Central memory CD8-positive, alpha-beta T cell (primary cell): ENCODE measurements around the gene NOS1.

Experiments used
- ATAC-seq: fragments of 150-1000 bp; cut with Tn5 transposase; replicated peaks from 2 replicates; pipeline ENCODE4 v1.10.0; 2022; ENCODE audit warnings: mild to moderate bottlenecking, moderate FRiP score, moderate number of reproducible peaks; ENCODE audit not compliant: poor library complexity, severe bottlenecking; ENCODE audit errors: extremely low read depth
- DNase-seq, 2 donors: peaks; one replicate each; pipeline ENCODE4 v3.0.0; 2021; ENCODE audit warnings: low spot score in 2 of 2
- H3K27ac Mint-ChIP-seq: one replicate; pipeline ENCODE4 v1.8.0; 2022; ENCODE audit warnings: low read depth, mild to moderate bottlenecking, moderate library complexity, mixed read lengths
- H3K27me3 Mint-ChIP-seq: one replicate; pipeline ENCODE4 v1.8.0; 2022; ENCODE audit warnings: mixed read lengths
- H3K36me3 Mint-ChIP-seq: one replicate; pipeline ENCODE4 v1.8.0; 2022; ENCODE audit warnings: mild to moderate bottlenecking, moderate library complexity, mixed read lengths; ENCODE audit not compliant: insufficient read depth
- H3K4me1 Mint-ChIP-seq: one replicate; pipeline ENCODE4 v1.8.0; 2022; ENCODE audit warnings: mixed read lengths
- H3K4me3 Mint-ChIP-seq: one replicate; pipeline ENCODE4 v1.8.0; 2022; ENCODE audit warnings: mild to moderate bottlenecking, moderate library complexity, mixed read lengths
- H3K9me3 Mint-ChIP-seq: one replicate; pipeline ENCODE4 v1.8.0; 2022; ENCODE audit warnings: mixed read lengths

The NOS1 gene

GRCh38 chr12:117339104-117339503, 22.3 kb downstream of the NOS1 start:
- Mint-ChIP-seq H3K4me1 (no peaks in the 10 kb centered on the region), H3K9me3 (peaks cover 10% of the 10 kb centered on the region), H3K27me3 (peaks cover 20% of the 10 kb centered on the region), H3K4me3 (no peak overlapping the region), H3K36me3 (no peaks in the 10 kb centered on the region), H3K27ac (no peak overlapping the region)
- DNase-seq (no peak), ATAC-seq (no peak)

- no peak for DNase-seq
- no peaks in the 10 kb centered on the region for H3K4me1 Mint-ChIP-seq
- H3K9me3 Mint-ChIP-seq, result no peaks in the 10 kb centered on the region
- H3K36me3 Mint-ChIP-seq, result no peaks in the 10 kb centered on the region
- H3K27me3 Mint-ChIP-seq, result peaks cover 34% of the 10 kb centered on the region
- ATAC-seq, result no peak
- H3K4me3 Mint-ChIP-seq, result no peak overlapping the region
- H3K27ac Mint-ChIP-seq, result no peak overlapping the region
These were observed 26.4 kb downstream of the NOS1 start for GRCh38 chr12:117334855-117335587.

GRCh38 chr12:117334051-117334450, 27.4 kb downstream of the NOS1 start:
- Mint-ChIP-seq H3K27me3 (peaks cover 34% of the 10 kb centered on the region), H3K27ac (no peak overlapping the region), H3K9me3 (no peaks in the 10 kb centered on the region), H3K4me1 (no peaks in the 10 kb centered on the region), H3K36me3 (no peaks in the 10 kb centered on the region), H3K4me3 (no peak overlapping the region)
- ATAC-seq, result no peak
- DNase-seq, result no peak

- no peaks in the 10 kb centered on the region for H3K9me3 Mint-ChIP-seq
- H3K36me3 Mint-ChIP-seq, result no peaks in the 10 kb centered on the region
- DNase-seq (no peak), ATAC-seq (no peak)
- H3K27ac Mint-ChIP-seq, result no peak overlapping the region
- peaks cover 34% of the 10 kb centered on the region for H3K27me3 Mint-ChIP-seq
- H3K4me1 Mint-ChIP-seq, result no peaks in the 10 kb centered on the region
- no peak overlapping the region for H3K4me3 Mint-ChIP-seq
These were observed 28.0 kb downstream of the NOS1 start for GRCh38 chr12:117333331-117333881.

GRCh38 chr12:117331691-117332090, 29.7 kb downstream of the NOS1 start:
- no peaks in the 10 kb centered on the region for H3K9me3 Mint-ChIP-seq
- ATAC-seq, result no peak
- H3K4me1 Mint-ChIP-seq, result no peaks in the 10 kb centered on the region
- no peaks in the 10 kb centered on the region for H3K36me3 Mint-ChIP-seq
- peaks cover 34% of the 10 kb centered on the region for H3K27me3 Mint-ChIP-seq
- DNase-seq, result no peak
- H3K4me3 Mint-ChIP-seq, result no peak overlapping the region
- H3K27ac Mint-ChIP-seq, result no peak overlapping the region

GRCh38 chr12:117330441-117331113, 30.8 kb downstream of the NOS1 start:
- Mint-ChIP-seq H3K27ac (no peak overlapping the region), H3K4me3 (no peak overlapping the region), H3K36me3 (no peaks in the 10 kb centered on the region), H3K4me1 (no peaks in the 10 kb centered on the region), H3K27me3 (peaks cover 34% of the 10 kb centered on the region), H3K9me3 (no peaks in the 10 kb centered on the region)
- DNase-seq (no peak), ATAC-seq (no peak)

- no peak for DNase-seq
- no peak overlapping the region for H3K27ac Mint-ChIP-seq
- peaks cover 30% of the 10 kb centered on the region for H3K27me3 Mint-ChIP-seq
- H3K9me3 Mint-ChIP-seq, result no peaks in the 10 kb centered on the region
- no peak overlapping the region for H3K4me3 Mint-ChIP-seq
- no peaks in the 10 kb centered on the region for H3K4me1 Mint-ChIP-seq
- ATAC-seq, result no peak
- H3K36me3 Mint-ChIP-seq, result no peaks in the 10 kb centered on the region
These were observed 31.7 kb downstream of the NOS1 start for GRCh38 chr12:117329756-117330155.

GRCh38 chr12:117328556-117329100, 32.8 kb downstream of the NOS1 start:
- ATAC-seq, result no peak
- Mint-ChIP-seq H3K4me3 (no peak overlapping the region), H3K4me1 (no peaks in the 10 kb centered on the region), H3K9me3 (no peaks in the 10 kb centered on the region), H3K36me3 (no peaks in the 10 kb centered on the region), H3K27ac (no peak overlapping the region), H3K27me3 (peaks cover 19% of the 10 kb centered on the region)
- no peak for DNase-seq

GRCh38 chr12:117322428-117322827, 39.0 kb downstream of the NOS1 start:
- no peak for ATAC-seq
- no peak for DNase-seq
- H3K9me3 Mint-ChIP-seq, result no peaks in the 10 kb centered on the region
- H3K36me3 Mint-ChIP-seq, result peaks cover 3% of the 10 kb centered on the region
- no peak overlapping the region for H3K27ac Mint-ChIP-seq
- no peaks in the 10 kb centered on the region for H3K4me1 Mint-ChIP-seq
- no peaks in the 10 kb centered on the region for H3K27me3 Mint-ChIP-seq
- no peak overlapping the region for H3K4me3 Mint-ChIP-seq

- DNase-seq (no peak), ATAC-seq (no peak)
- no peak overlapping the region for H3K27ac Mint-ChIP-seq
- peaks cover 3% of the 10 kb centered on the region for H3K36me3 Mint-ChIP-seq
- H3K27me3 Mint-ChIP-seq, result no peaks in the 10 kb centered on the region
- no peaks in the 10 kb centered on the region for H3K9me3 Mint-ChIP-seq
- H3K4me3 Mint-ChIP-seq, result no peak overlapping the region
- no peaks in the 10 kb centered on the region for H3K4me1 Mint-ChIP-seq
These were observed 39.9 kb downstream of the NOS1 start for GRCh38 chr12:117321572-117321971.

GRCh38 chr12:117318591-117318990, 42.8 kb downstream of the NOS1 start:
- H3K27me3 Mint-ChIP-seq, result no peaks in the 10 kb centered on the region
- H3K4me1 Mint-ChIP-seq, result no peaks in the 10 kb centered on the region
- H3K27ac Mint-ChIP-seq, result no peak overlapping the region
- ATAC-seq, result no peak
- DNase-seq, result no peak
- H3K4me3 Mint-ChIP-seq, result no peak overlapping the region
- H3K36me3 Mint-ChIP-seq, result peaks cover 3% of the 10 kb centered on the region
- peaks cover 4% of the 10 kb centered on the region for H3K9me3 Mint-ChIP-seq

GRCh38 chr12:117316336-117316735, 45.1 kb downstream of the NOS1 start:
- peaks cover 4% of the 10 kb centered on the region for H3K9me3 Mint-ChIP-seq
- H3K27ac Mint-ChIP-seq, result no peak overlapping the region
- ATAC-seq, result no peak
- no peaks in the 10 kb centered on the region for H3K27me3 Mint-ChIP-seq
- H3K36me3 Mint-ChIP-seq, result peaks cover 3% of the 10 kb centered on the region
- no peaks in the 10 kb centered on the region for H3K4me1 Mint-ChIP-seq
- no peak overlapping the region for H3K4me3 Mint-ChIP-seq
- DNase-seq, result no peak

GRCh38 chr12:117313926-117314325, 47.5 kb downstream of the NOS1 start:
- H3K27ac Mint-ChIP-seq, result no peak overlapping the region

More at GRCh38 chr12:117313926-117314325, 47.5 kb downstream of the NOS1 start:
- no peaks in the 10 kb centered on the region for H3K27me3 Mint-ChIP-seq
- no peak overlapping the region for H3K4me3 Mint-ChIP-seq
- peaks cover 4% of the 10 kb centered on the region for H3K9me3 Mint-ChIP-seq
- H3K4me1 Mint-ChIP-seq, result no peaks in the 10 kb centered on the region
- H3K36me3 Mint-ChIP-seq, result peaks cover 3% of the 10 kb centered on the region
- ATAC-seq, result no peak
- DNase-seq, result no peak
